Islet precursor cell (in vitro differentiated cells): ENCODE data around the gene CDC40.
"Not testable (repeated sequence)": the region's sequence is repeated elsewhere in the genome, so short reads cannot be mapped to it uniquely, and the experiment has no call there.

Experiments used
- DNase-seq: peaks from one replicate; pipeline ENCODE4 v3.0.0-alpha.2; 2018

Gene CDC40

DNA sequence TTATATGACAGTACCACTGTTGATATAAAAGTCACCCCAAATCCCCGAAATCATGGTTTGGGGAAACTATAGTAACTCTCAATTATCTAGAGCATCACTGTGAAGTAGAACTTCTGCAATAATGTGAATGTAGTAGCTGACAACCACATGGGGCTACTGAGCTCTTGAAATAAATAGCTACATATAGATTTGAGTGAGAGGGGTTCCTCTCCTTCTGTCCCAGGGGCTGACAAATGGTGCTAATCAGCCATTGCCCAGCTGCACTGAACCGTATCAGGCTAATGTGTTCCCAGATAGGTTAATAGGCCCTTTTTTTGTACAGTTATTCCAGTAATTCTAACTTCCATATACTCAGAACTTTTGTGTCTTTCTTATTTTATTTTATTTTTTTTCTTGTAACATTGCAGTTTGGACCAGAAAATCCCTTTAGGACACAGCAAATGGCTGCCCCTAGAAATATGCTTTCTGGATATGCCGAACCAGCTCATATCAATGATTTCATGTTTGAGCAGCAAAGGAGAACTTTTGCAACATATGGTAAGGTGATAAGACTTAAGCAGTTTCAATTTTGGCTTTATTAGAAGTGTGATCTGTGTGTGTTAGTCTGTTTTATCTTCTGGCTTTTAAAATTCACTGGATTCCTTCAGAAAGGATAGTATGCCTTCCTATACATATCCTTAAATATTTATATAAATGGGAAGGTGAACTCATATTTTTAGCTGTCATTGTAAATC is 21.1 kb downstream of the CDC40 start:
- no peak for DNase-seq

DNA sequence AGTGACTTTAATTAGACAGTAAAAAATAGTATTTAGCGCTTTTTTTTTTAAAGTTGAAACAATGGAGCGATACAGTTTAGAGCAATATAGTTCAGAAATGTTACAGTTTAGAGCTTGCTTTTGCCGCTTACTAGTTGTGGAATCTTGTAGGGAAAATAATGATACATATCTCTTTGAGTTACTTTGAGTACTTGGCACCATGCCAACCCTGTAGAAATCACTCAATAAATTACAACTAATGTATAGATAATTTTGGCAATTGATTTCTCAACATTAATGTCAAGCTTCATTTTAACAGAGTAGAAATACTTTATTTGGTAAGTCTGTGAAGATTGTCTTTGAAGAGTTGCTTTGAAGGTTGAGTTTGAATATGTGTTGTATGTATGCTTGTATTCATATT is 27.4 kb downstream of the CDC40 start:
- no peak for DNase-seq

- no peak for DNase-seq
Measured at GRCh38 chr6:110211753-110212152, 31.5 kb downstream of the CDC40 start.

DNA sequence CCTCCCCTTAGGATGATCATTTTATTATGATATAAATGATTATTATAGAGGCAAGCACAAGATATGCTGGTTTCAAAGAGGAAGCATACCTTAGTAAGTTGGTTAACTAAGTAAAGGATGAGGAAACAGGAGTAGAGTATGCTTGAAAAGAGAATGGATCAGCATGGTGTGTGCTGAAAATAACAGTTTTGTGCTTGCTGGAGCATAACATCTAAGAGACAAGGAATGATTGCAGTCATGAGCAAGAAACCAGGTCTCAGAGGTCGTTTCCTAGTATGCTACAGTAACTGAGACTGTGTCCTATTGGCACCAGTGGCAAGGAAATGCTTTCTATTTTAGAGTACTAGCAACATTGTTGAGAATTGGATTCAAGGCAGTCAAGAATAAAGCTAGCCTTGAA is 34.1 kb downstream of the CDC40 start:
- no peak for DNase-seq

GRCh38 chr6:110216140-110216539 is 35.9 kb downstream of the CDC40 start:
- no peak for DNase-seq

DNA sequence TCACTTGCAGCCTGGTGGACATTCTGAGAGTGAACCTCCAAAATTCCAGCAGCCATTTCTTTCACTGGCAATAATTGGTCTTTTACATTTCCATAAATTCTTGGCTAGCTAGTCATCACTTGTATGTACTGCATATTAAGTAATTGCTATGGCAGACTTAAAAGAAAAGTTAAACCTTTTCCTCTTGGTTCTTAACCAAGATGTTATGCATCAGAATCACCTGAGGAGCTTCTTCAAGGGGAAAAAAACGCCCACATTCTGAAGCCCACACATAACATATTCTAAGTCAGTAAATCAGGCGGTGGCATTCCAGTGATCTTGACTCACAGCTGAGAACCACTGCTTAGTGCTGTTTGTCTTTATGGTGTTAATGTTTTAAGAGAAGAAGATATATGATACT is 37.0 kb downstream of the CDC40 start:
- DNase-seq, result no peak

GRCh38 chr6:110221738-110222137 is 41.5 kb downstream of the CDC40 start:
- no peak for DNase-seq

DNA sequence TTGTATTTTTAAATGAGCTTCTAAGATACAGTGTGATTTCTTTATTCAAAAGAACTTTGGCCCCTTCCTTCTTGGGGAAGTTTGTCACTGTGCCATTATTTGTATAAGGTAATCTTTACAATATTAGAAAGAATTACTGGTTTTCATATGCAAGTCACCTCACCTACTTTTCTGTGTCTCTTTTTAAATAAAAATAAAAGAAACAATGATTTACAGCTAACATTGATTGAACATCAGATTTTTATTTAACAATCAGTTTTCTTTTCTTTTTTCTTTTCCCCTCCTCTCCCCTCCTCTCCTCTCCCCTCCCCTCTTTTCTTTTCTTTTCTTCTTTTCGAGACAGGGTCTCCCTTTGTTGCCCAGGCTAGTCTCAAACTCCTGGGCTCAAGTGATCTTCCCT is 46.0 kb downstream of the CDC40 start:
- DNase-seq, result no peak

GRCh38 chr6:110232450-110232849 is 52.2 kb downstream of the CDC40 start:
- no peak for DNase-seq

DNA sequence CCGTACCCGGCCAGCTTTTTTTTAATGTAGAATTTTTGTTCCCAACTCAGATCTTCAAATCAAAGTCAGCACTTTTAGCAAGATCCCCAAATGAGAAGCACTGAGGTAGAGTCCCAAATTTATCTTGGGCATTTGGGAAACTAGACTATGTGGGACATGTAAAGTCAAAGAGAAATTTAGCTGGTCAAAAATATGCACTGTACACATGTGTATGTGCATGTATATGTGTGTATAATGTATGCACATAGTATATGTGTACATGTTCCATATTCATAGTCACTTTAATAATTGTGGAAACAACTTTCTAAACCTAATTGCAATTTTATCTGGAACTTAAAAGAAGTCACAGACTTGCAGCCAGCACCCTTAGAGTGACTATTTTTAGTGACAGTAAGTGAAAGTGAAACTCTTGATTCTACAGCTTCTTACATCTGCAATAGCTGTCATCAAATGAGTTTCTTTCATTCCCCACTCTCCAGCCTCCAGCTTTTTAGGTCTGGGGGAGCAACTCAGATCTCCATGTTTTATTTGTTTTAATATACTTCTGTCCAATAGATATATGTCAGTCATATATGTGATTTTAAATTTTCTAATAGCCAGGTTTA is 53.6 kb downstream of the CDC40 start:
- no peak for DNase-seq

GRCh38 chr6:110236007-110236406 is 55.8 kb downstream of the CDC40 start:
- DNase-seq, result not testable (repeated sequence)

DNA sequence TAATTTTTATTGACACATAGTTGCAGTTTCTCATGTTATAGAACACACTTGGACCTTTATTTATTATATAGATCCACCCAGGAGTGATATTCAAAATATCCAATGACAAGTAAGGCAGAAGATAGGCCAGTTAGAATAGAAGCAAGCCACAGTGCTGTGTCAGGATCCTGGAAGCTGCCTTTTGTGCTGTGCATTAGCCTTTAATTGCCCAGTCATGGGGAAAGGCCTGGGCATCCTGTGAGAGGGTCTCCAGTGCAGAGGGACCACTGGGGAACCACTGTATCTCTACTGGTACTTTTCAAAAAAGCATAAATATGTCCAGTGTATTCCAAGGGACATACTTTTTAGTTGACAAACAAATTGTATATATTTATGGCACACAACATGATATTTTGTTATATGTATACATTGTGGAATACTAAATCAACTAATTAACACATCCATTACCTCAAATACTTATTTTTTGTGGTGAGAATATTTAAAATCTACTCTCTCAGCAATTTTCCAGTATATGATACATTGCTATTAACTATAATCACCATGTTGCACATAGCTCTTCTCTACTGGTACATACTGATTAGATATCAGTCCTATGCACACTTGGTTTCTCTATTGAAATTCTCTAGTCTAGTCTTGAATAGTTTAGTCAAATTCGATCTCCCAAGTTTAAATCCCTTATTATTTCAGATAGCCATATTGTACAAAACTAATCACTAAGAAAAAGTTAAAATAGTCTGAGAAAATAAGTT is 59.5 kb downstream of the CDC40 start:
- DNase-seq, result no peak

GRCh38 chr6:110244621-110245020 is 64.4 kb downstream of the CDC40 start:
- DNase-seq, result not testable (repeated sequence)

DNA sequence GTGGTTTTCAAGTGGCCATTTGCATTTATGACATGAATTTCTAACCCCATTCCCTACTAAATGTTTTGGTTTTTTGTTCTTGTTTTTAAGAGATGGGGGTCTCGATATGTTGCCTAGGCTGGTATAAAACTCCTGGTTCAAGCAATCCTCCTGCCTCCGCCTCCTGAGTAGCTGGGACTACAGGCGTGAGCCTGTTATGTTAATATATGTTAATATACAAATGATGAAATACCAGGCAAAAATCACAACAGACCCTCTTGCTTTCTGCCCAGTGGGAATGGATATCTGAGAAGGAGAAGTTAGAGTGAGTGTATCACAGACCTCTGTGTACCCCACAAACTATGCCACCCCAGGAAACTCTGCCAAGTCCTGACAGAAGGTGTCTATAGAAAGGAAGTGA is 66.2 kb downstream of the CDC40 start:
- DNase-seq, result no peak

- DNase-seq, result no peak
Measured at GRCh38 chr6:110246900-110247546, 66.8 kb downstream of the CDC40 start.

DNA sequence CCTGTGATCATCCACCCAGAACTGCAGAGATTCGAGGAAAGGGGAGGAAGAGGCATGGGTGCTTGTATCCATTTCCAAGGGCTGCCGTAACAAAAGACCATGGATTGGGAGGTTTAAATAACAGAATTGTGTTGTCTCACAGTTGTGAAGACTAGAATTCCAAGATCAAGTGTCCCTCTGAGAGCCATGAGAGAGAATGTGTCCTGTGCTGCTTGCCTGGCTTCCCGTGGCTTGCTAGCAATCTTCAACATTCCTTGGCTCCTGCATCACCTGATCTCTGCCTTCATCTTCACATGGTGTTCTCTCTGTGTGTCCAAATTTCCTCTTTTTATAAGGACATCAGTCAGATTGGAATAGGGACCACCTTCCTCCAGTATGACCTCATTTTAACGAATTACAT is 69.8 kb downstream of the CDC40 start:
- no peak for DNase-seq

DNA sequence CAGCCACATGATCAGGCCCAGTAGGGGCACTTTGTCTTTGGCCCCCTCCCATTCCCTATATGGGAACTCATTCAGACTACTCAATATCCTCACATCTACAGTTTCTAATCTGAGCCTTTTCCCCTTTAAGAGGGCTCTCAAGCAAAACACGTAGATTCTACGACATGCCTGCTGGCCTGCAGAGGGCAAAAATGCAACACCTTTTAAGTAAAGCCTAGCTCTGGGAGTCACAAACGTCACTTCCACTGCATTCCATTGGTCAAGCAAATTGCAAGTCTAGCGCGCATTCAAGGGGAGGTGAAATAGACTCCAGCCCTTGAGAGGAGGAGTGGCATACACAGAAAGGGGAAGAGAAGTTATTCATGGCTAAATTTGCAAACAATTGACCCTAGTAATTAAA is 70.6 kb downstream of the CDC40 start:
- DNase-seq, result no peak

GRCh38 chr6:110255211-110255750 is 75.1 kb downstream of the CDC40 start:
- DNase-seq, result peak; percentile 81

DNA sequence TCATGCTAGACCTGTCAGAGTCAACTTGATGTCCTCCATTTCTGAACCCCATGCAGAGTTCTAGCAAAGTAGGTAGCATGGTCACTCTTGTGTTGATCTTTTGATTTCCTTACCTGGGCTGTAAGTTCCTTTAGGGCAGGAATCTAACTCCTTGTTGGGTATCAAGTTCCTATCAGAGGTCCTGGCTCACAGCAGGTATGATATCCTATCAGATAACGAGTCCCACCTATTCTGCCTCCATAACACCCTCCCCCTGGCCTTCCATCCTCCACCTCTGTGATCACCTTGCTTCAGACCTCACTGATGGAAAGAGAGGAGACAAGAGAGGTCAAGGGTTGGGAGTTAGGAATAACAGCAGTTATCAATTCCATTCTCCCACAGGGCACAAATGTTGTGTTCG is 76.1 kb downstream of the CDC40 start:
- no peak for DNase-seq

DNA sequence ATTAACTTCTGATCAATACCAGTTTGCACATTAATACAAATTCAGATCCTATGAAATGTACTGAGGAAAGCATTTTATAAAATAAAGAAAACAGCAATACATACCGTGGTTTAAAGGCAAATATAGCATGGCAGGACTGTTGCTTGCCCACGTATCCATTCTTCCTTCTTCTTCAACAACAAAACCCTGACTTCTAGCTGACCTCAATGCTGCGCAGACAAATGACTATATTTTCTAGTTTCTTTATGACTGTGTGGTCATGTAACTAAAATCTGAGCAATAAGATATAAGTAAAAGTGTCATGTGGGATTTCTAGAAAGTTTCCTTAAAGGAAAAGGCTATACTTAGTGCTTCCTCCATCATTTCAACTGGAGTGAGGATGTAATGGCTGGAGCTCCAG is 85.0 kb downstream of the CDC40 start:
- DNase-seq, result no peak

GRCh38 chr6:110266996-110267395 is 86.8 kb downstream of the CDC40 start:
- DNase-seq, result no peak

- DNase-seq, result no peak
Measured at GRCh38 chr6:110269623-110270022, 89.4 kb downstream of the CDC40 start.

GRCh38 chr6:110270165-110270564 is 89.9 kb downstream of the CDC40 start:
- peak; percentile 92 for DNase-seq

GRCh38 chr6:110271732-110272022 is 91.5 kb downstream of the CDC40 start:
- no peak for DNase-seq
